Activated gamma-delta T cell treated with anti-CD3 and anti-CD28 coated beads, Interleukin-2, amount 50 U/mL, for 16 hours (primary cell): ENCODE data around the gene FPGS.

Source experiments
- DNase-seq: peaks from one replicate; pipeline ENCODE4 v3.0.0-alpha.2; 2020; ENCODE audit warnings: low read depth

Gene FPGS

DNA sequence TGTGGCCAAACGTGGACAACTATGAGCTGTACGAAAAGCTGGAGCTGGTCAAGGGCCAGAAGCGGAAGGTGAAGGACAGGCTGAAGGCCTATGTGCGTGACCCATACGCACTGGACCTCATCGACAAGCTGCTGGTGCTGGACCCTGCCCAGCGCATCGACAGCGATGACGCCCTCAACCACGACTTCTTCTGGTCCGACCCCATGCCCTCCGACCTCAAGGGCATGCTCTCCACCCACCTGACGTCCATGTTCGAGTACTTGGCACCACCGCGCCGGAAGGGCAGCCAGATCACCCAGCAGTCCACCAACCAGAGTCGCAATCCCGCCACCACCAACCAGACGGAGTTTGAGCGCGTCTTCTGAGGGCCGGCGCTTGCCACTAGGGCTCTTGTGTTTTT, 13.5 kb upstream of the FPGS start:
- DNase-seq: no peak

DNA sequence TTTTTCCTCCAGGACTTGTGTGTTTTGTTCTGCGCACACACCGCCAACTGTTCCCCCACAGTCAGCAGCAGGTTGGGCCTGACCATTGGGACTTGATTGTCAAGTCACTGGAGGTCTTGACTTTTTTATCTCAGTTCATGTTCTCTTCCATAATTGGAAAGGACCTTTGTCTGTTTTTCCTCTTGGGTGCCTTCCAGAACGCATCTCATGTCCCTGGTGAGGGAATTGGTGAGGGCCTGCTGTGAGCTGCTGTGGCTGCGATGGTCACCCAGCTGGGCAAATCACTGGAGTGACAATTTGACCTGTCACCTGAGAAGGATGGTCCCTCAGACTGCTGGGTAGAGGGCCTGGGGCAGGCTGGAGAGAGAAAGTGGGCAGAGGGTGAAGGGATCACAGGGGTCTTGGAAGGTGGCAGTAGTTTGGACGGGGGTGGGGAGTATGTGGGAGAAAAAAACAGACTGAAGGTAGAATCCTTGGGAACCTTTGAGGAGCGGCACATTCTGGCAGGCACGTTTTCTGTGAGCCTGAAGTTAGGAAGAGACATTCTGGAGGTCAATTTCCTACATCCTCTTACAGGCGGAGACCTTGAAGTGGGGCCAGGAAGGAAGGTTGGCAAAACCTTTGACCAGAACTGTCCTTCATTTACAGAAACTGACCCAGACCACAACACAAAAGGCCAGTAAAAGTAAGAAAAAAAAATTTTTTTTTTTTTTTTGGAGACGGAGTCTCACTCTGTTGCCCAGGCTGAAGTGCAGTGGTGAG, 12.4 kb upstream of the FPGS start:
- no peak for DNase-seq

DNA sequence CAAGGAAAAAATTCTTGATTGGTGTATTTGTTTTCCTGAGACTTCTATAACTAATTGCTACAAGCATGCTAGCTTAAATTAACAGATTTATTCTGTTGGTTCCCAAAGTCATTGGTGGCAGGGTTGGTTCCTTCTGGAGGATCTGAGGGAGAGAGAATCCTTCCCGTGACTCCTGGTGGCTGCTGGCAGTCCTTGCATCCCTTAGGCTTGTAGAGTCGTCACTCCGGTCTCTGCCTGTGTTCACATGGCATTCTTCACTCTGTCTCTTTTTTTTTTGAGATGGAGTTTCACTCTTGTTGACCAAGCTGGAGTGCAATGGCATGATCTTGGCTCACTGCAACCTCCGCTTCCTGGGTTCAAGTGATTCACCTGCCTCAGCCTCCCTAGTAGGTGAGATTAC, 11.6 kb upstream of the FPGS start:
- no peak for DNase-seq

DNA sequence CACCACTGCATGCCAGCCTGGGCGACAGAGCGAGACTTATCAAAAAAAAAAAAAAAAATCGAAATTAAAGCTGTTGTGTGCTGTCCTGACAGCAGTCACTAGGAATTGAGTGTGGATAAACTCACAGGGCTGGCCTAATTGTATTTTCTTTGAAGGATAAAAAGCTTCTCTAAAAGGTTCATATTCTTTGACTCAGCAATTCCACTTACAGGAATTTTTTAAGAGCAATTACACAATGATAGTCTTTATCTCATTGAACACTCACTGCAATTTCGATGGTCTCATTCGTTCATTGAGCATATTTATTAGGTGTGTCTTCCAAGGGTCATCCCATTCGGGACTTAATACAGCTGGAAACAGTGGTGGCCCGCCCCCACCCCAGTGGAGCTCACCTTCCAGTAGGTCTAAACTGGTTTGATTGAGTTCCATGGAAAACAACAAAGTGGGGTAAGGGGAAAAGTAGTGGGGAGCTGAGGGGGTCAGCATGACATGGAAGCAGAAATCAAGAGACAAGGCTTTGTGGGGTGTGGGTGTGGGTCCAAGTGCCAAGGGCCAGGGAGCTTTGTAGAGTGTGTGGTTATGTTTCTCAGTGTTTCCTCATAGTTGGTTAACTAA, 10.2 kb upstream of the FPGS start:
- DNase-seq: no peak

DNA sequence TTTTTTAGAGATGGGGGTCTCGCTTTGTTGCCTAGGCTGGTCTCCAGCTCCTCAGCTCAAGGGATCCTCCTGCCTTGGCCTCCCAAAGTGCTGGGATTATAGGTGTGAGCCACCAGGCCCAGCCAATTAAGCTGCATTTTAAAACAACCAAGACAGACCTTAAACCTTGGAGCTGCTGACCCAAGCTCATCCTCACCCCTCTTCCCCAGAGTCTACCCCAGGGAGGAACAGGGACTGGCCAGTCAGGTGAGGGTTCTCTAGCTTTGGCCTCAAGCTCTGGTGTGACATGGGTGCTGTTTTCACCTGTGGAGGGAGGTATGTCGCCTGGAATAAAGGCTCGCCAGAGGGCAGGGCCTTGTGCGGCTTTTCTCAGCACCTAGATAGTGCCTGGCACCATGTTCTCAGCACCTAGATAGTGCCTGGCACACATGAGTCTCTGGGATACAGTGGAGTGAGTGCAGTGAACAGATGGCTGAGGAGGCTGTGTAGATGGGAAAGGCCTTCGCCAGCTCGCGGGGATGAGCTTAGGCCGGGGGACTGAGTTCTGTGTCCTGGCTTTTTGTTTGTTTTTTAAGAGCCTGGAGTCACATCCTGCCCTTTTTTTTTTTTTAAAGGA, 9.5 kb upstream of the FPGS start:
- no peak for DNase-seq

DNA sequence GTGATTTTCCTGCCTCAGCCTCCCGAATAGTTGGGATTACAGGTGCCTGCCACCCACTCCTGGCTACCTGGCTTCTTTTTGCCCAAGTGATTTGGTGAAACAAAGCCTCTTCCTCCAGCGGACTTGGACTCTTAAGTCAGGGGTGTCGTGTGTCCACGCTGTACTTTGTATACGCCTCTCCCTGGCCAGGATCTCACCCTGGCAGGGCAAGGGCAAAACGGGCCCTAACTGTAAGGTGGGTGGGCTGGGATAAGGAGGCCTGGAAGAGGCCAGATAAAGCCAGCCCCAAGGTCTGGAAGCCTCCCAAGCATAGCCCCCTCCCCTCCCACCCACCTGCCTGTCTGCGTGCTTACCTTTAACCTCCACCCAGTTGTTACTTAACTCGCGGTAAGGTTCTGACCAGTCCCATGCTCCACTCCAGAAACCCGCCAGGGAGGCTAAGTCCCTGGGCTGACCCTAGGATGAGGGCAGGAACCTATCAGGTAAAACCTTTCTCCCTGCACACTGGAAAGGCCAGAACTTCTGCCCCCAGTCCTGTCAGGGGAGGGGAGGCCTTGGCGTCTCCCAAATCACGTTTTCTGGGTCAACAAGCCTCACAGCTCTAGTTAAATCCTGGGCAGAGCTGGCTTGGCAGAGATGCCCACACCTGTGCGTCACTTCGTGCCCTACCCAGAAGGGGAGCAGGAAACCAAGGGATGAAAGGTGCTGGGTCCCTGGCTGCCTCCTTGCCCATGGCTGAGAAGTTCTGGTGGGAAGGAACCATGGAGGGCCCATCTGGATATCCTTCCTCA, 8.5 kb upstream of the FPGS start:
- no peak for DNase-seq

DNA sequence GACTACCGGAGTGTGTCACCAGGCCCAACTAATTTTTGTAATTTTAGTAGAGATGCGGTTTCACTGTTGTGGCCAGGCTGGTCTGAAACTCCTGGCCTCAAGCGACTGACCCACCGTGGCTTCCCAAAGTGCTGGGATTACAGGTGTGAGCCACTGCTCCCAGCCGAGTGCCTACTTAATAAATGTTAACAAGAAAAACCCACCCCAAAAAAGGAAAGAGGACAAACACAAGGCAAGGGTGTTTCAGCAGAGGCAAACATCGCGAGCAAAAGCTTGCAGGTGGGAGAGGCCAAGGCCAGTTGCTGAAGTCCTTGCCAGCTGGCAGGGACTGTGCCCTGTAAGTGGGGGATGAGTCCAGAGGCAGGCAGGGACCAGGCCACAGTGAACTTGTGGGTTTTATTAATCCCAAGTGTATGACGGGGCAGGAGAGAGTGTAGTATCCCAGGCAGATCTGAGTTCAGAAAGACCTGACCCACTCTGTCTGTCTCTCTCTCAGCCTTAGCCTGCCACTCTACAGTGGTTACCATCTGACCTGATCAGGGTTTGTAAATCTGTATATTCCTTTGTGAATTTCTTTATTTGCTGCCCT, 6.4 kb upstream of the FPGS start:
- no peak for DNase-seq

DNA sequence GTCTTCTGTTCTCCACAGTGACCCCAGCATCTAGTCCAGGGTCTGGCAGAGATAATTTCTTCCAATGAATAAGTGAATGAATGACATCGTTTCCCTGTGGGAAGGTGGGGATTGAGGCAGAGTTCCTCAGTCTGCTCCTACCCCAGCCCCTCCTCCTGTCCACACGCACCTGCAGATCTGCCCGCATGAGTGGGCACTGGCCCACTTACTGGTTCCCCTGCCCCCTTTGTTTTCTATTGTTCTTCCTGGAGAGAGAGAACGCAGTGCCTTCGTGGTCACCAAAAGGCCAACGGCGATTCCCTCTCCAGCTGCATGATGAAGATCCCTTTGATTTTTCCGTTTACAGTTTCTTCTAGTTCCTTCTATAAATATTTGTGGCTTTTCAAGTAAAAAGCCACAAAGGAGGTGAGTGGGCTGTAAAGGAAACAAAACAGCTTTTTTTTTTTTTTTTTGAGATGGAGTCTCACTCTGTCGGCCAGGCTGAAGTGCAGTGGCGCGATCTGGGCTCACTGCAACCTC, 5.8 kb upstream of the FPGS start:
- no peak for DNase-seq

DNA sequence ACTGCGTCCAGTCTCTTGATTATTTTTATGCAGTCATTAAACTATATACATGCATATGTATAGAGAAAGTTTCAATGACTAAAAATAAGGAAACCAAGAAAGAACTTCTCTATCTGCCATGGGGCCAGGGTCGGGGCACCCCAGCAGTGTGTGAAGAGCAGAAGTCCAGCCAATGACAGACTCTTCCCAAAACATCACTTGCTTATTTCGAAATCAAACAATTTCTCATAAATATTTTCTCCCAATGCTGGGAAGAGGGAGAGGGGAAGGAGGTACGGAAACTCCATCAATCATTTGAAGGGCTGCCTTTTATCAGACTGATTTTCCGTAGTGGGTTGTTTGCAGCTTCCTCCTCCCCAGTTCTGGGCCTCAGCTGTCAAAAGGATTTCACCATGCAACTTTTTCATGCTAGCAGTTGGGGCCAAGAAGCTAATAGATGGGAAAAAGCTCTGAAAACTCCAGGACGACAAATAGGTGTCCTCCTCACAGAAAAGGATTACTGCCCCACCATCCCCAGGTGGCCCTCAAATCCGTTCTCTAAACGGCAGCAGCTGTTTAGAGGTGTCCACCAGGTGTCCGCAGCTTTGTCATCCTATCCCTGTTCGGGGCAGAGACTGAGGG, 617 bp upstream of the FPGS start:
- no peak for DNase-seq

DNA sequence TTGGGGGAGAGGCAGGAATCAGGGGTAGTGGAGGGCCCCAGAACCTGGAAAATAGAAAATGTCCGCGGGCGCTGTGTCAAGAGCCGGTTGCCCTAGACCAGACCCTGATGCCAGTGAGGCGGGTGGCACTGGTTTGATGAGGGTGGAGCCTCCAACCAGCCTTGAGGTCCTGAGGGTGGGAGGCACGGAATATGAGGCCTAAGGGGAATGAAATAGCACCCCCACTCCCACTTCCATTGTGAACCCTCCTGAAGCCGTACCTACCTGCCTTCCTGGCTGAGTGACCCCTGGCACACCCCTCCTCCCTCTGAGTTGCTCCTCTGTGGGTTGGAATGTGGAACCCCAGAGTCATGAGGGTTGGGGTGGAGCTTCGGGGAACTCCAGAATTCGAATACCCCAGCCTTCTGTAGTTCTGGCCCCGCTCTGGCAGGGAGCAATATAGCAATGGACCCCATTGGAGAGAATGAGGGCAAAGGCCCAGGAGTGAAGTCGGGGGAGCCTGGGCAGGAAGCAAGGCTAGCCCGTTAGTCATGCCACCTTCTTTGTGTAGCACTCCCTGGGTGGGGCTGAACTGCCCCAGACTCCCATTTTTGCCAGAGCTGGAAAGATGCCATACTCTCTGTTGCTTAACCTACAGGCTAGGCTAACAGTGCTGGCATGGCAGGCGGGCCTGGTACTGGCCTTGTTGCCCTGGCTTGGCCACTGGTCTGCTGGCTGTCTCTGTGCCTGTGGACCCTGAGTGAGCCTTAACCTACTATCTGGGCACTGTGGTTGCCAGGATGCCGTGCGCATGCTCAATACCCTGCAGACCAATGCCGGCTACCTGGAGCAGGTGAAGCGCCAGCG, 1.0 kb downstream of the FPGS start:
- DNase-seq: no peak

DNA sequence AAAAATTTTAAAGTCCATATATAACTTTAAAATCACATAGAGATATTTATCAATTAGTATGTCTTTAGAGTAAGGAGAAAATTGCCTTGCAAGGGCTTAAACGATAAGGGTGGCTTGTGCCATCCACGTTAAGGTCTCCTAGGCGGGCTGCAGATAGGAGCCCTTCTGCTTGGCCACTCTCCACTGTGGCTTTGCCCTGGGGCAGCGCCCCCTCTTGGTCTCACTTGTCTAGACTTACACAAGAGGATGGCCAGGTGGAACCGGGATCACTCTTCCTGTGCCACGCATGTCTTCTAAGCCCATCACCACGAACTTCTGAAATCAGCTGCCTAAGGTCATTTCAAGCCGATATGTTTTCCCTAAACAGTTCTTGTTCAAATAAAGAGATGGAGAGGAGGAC, 2.9 kb downstream of the FPGS start:
- DNase-seq: no peak

DNA sequence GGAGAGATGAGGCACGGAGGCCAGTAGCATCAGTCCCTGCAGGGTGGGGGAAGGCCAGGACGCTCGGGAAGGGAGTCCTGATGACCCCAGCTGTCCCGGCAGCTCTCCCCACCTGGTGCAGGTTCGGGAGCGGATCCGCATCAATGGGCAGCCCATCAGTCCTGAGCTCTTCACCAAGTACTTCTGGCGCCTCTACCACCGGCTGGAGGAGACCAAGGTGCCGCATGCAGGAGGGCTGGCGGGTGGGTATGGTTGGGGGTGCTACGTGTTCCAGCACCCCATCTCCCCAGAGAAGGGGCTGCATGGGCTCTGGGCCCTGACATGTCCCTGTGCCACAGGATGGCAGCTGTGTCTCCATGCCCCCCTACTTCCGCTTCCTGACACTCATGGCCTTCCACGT, 4.2 kb downstream of the FPGS start:
- no peak for DNase-seq

DNA sequence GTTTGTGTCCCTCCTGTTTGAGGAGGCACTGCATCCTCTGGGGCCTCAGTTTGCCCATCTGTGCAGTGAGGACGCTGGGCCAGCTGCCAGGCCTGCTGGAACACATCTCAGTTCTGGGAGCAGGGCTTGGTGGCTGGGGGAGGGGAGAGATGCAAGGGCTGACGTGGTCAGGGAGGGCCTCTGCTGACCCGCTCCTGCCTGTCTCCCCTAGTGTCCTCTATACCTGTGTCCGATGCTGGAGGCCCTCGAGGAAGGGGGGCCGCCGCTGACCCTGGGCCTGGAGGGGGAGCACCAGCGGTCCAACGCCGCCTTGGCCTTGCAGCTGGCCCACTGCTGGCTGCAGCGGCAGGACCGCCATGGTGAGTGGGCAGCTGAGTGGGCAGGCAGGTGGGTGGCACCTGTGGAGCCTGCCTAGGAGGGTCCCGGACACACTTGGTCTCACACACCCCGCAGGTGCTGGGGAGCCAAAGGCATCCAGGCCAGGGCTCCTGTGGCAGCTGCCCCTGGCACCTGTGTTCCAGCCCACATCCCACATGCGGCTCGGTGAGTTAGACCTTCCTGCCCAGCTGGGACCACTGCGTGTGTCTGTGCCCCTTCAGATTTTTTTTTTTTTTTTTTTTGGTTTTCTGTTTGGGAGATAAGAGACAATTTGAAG, 5.8 kb downstream of the FPGS start:
- no peak for DNase-seq

DNA sequence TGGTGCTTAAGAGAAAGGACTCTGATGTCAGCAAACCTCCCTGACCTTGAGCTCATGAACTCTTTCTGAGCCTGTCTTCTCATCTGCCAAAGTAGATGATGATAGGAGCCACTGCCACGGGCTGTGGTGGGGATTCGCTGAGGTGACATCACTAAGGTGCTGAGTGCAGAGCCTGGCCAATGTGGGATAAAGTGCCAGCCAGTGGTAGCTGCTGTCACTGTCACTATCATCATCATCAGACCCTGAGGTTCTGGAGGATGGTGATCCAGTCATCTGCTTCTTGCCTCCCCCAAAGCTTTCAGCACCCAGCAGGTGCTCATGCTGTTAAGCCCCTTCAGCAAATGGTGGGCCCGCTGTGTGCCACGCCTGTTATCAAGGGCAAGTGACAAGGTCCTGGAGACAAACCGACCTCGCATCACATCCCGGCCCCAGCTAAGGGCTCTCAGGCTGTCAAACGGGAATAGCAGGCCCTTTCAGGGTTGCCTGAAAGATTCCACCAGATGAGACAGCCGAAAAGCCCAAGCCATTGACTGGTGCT, 6.4 kb downstream of the FPGS start:
- DNase-seq: no peak

DNA sequence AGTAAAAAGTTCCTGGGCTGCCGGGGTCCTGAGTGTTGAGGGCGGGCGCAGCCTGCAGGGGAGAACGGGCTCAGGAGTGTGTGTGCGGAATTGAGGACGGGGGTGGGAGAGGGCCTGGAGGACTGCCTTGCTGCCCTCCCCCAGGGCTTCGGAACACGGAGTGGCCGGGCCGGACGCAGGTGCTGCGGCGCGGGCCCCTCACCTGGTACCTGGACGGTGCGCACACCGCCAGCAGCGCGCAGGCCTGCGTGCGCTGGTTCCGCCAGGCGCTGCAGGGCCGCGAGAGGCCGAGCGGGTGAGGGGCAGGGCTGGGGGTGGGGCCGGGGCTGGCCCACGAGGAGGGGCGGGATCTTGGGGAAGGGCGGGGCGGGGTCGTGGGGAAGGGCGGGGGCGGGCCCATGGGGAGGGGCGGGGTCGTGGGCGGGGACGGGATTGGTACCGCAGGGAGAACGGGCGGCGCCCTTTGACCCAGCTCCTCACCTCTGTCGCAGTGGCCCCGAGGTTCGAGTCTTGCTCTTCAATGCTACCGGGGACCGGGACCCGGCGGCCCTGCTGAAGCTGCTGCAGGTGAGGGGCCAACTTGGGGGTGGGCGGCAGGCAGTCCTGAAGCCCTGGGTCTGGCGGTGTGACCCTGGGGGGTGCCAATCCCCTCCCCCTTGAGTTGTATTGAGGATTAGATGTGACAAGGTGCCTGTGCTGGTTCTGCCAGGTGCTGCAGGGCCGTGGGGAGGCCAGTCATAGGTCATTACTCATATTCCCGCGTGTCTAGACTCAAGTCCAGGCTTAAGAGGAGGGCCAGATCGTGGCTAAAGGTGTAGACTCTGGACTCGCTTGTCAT, 7.1 kb downstream of the FPGS start:
- no peak for DNase-seq

DNA sequence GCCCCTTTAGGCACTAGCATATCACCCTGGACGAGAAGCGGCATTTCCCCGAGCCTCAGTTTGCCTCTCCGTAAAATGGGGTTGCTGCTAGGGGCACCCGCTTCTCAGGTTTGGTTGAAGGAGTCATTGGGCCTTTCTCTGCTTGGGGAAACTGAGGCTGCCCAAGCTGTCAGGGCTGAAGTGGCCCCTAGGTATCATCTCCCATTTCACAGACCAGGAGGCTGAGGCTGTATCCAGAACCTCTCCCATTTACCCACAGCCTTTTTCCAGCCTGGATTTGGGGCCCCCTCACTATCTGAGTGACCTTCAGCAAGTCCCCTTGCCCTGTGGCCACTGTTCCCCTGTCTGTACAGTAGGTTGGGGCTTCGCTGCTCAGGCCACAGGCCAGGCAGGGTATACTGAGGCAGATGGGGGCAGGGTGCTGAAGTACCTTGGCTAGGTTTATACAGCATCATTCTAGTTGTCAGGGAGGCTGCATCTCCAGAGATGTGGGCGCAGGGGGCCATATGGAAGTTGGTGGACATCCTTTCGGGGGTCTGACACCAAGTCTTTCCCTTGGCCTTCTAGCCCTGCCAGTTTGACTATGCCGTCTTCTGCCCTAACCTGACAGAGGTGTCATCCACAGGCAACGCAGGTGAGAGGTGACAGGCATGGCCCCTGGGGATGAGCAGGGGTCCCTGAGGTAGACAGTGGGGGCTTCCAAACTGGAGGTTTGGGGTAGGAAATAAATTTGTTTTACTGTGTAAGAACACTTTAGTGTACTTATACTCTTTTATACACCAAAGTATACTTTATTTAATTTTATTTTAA, 7.9 kb downstream of the FPGS start:
- DNase-seq: no peak

DNA sequence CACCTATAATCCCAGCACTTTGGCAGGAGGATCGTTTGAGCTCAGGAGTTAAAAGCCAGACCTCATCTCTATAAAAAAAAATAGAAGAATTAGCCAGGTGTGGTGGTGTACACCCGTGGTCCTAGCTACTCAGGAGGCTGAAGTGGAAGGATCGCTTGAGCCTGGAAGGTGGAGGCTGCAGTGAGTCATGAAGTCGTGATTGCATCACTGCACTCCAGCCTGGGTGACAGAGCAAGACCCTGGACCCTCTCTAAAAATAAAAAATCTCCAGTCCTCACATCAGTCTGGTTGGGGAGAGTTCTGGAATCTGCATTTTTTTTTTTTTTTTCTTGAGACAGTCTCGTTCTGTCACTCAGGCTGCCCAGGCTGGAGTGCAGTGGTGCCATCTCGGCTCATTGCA, 9.3 kb downstream of the FPGS start:
- DNase-seq: no peak
